Nephron (organoid): ENCODE data around the gene MTR.
"Not testable (repeated sequence)": the region's sequence is repeated elsewhere in the genome, so short reads cannot be mapped to it uniquely, and the experiment has no call there.

Source experiments
- H3K27ac Mint-ChIP-seq, 3 experiments: 2 replicates each; pipeline ENCODE4 v1.8.0; 2020; ENCODE audit warnings: mixed read lengths in 3 of 3, mild to moderate bottlenecking in 2 of 3, moderate library complexity in 1 of 3
- H3K27me3 Mint-ChIP-seq: 2 replicates; pipeline ENCODE4 v1.8.0; 2021; ENCODE audit warnings: low read depth, mild to moderate bottlenecking, moderate library complexity, mixed read lengths
- H3K36me3 Mint-ChIP-seq: 2 replicates; pipeline ENCODE4 v1.8.0; 2020; ENCODE audit warnings: low read depth, mixed read lengths
- H3K4me1 Mint-ChIP-seq: 2 replicates; pipeline ENCODE4 v1.8.0; 2020; ENCODE audit warnings: mixed read lengths
- H3K4me3 Mint-ChIP-seq, 3 experiments: 2 replicates each; pipeline ENCODE4 v1.8.0; 2020; ENCODE audit warnings: mild to moderate bottlenecking in 3 of 3, mixed read lengths in 3 of 3, moderate library complexity in 2 of 3
- H3K9me3 Mint-ChIP-seq: 2 replicates; pipeline ENCODE4 v1.8.0; 2020; ENCODE audit warnings: mixed read lengths
- CTCF ChIP-seq, 3 experiments: fragments of 200-600 bp; sonication (generic); IDR thresholded peaks; one replicate each; pipeline ENCODE4 v1.5.0; 2021; ENCODE audit warnings: antibody characterized with exemption in 3 of 3; ENCODE audit not compliant: unreplicated experiment in 3 of 3

Gene MTR

DNA sequence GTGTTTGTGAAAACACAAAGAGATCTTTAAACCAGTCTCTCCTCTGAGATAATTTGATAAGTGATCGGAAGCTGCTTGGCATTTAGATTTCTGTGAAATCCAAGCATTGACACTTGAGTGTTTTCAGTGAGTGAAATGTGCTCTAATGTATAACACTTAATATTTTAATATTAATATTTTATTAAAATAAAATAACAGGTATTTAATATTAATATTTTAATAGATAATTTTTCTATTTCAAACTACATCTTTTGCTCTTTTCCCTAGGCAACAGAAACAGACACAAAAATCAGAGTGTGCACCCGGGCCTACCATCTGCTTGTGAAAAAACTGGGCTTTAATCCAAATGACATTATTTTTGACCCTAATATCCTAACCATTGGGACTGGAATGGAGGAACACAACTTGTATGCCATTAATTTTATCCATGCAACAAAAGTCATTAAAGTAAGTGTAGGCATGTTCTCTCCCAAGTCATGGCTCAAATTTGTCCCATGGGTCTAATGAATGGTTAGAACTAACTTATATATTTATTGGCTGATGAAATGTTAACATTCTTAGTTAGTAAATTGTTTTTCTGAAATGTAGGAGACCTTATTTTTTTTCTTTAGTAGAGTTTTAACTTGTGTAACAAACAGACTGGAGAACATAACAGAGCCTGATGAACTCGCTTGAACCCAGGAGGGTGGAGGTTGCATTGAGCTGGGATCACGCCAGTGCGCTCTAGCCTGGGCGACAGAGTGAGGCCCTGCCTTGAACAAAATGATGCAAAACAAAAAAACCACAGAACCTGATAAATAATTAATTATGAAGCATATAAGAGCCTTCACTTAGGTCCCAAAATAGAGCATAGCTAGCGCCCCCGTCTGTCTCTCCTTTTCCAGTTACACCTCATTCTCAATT is 55.2 kb downstream of the MTR start:
- no peak for TF ChIP-seq CTCF (IDR thresholded peaks at IDR 0.05; ENCODE audit: unreplicated experiment in 3 of 3)
- H3K27me3 Mint-ChIP-seq, result no peaks in the 10 kb centered on the region

GRCh38 chr1:236851871-236852270 is 56.8 kb downstream of the MTR start:
- no peak overlapping the region for H3K4me3 Mint-ChIP-seq
- H3K9me3 Mint-ChIP-seq, result no peaks in the 10 kb centered on the region
- TF ChIP-seq CTCF (IDR thresholded peaks at IDR 0.05; ENCODE audit: unreplicated experiment in 3 of 3), result no peak
- H3K36me3 Mint-ChIP-seq, result peaks cover 81% of the 10 kb centered on the region
- H3K4me1 Mint-ChIP-seq, result no peaks in the 10 kb centered on the region
- no peaks in the 10 kb centered on the region for H3K27me3 Mint-ChIP-seq
- H3K27ac Mint-ChIP-seq, result no peak overlapping the region

More for the DNA sequence above, 55.2 kb downstream of the MTR start:
- Mint-ChIP-seq H3K4me3 (no peak overlapping the region), H3K27ac (no peak overlapping the region), H3K4me1 (no peaks in the 10 kb centered on the region), H3K36me3 (peaks cover 67% of the 10 kb centered on the region), H3K9me3 (no peaks in the 10 kb centered on the region)

DNA sequence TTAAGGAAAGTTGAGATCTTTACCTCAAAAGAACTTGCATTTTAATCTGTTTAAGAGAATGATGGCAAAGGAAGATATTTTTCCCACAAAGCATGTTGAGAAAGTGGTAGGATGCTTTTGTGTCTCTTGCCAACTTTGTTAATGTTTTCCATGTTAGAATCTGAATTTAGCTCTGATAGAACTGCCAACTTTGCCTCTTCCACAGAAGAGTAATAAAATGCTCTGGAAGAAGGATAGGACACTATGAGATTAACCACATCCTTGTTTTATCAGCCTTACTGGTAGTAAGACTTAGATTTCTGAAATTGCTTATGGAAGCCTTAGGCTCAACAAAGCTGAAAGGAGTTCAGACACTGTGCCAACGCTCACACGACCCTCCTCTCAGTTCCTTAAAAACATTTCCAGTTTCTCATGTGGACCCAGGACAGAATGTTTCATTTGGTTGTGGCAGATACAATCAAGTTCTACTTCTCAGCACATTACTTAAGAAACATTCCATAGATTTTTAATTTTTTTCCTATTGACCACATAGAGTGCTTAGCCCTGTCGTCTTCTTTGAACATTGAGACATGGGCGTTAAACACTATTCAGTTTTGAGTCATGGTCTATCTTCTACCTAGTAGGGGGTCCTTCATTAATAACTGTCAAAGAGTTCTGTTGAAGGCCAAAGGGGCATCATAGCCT is 59.0 kb downstream of the MTR start:
- Mint-ChIP-seq H3K4me3 (no peak overlapping the region), H3K9me3 (no peaks in the 10 kb centered on the region), H3K4me1 (no peaks in the 10 kb centered on the region), H3K36me3 (peaks cover 88% of the 10 kb centered on the region), H3K27me3 (no peaks in the 10 kb centered on the region), H3K27ac (no peak overlapping the region)
- TF ChIP-seq CTCF (IDR thresholded peaks at IDR 0.05; ENCODE audit: unreplicated experiment in 3 of 3), result no peak

DNA sequence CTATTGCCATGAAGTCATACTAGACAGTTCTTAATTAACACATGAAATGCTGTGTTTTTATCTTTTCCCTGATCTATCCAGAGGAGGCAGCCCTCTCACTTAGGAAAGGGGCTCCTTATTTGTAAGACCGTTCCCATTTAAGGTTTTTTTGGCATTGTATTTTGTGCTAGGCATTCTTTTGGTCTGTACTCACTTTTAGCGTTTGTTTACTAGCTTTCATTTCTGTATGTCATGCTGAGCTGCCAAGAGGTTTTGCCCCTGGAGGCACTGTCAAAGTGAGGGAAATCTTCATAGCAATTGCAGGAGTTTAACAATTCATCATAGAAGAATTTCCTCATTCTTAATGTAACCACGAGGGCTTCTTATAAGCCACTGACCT is 59.5 kb downstream of the MTR start:
- H3K36me3 Mint-ChIP-seq, result peaks cover 88% of the 10 kb centered on the region
- no peaks in the 10 kb centered on the region for H3K4me1 Mint-ChIP-seq
- no peaks in the 10 kb centered on the region for H3K27me3 Mint-ChIP-seq
- H3K9me3 Mint-ChIP-seq, result no peaks in the 10 kb centered on the region
- no peak overlapping the region for H3K4me3 Mint-ChIP-seq
- H3K27ac Mint-ChIP-seq, result no peak overlapping the region
- no peak for TF ChIP-seq CTCF (IDR thresholded peaks at IDR 0.05; ENCODE audit: unreplicated experiment in 3 of 3)

- H3K4me3 Mint-ChIP-seq, H3K27ac Mint-ChIP-seq, H3K4me1 Mint-ChIP-seq, H3K27me3 Mint-ChIP-seq, H3K9me3 Mint-ChIP-seq: not testable (repeated sequence)
- peaks cover 91% of the 10 kb centered on the region for H3K36me3 Mint-ChIP-seq
Observed at GRCh38 chr1:236856649-236857048, 61.6 kb downstream of the MTR start.

DNA sequence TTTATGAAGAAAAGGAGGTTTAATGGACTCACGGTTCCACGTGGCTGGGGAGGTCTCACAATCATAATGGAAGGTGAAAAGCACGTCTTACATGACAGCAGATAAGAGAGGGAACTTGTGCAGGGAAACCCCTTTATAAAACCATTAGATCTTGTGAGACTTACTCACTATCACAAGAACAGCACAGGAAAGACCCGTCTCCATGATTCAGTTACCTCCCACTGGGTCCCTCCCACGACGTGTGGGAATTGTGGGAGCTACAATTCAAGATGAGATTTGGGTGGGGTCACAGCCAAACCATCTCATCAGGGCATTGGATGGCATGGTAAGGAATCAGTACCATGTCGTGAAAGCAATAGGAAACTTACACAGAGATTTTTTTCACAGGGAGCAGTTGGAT is 63.1 kb downstream of the MTR start:
- no peaks in the 10 kb centered on the region for H3K9me3 Mint-ChIP-seq
- TF ChIP-seq CTCF (IDR thresholded peaks at IDR 0.05; ENCODE audit: unreplicated experiment in 3 of 3), result no peak
- H3K27ac Mint-ChIP-seq, result no peak overlapping the region
- H3K36me3 Mint-ChIP-seq, result peaks cover 95% of the 10 kb centered on the region
- H3K4me3 Mint-ChIP-seq, result no peak overlapping the region
- H3K4me1 Mint-ChIP-seq, result no peaks in the 10 kb centered on the region
- no peaks in the 10 kb centered on the region for H3K27me3 Mint-ChIP-seq
